NCI-H526 (cell line): Measurements from ENCODE around the gene TMEM178A.
"Not testable (repeated sequence)": the region's sequence is repeated elsewhere in the genome, so short reads cannot be mapped to it uniquely, and the experiment has no call there.

Source experiments
- DNase-seq, 2 experiments: peaks; one replicate each; lab custom pipeline; 2025; lab: John Stamatoyannopoulos, UW

The TMEM178A gene

DNA sequence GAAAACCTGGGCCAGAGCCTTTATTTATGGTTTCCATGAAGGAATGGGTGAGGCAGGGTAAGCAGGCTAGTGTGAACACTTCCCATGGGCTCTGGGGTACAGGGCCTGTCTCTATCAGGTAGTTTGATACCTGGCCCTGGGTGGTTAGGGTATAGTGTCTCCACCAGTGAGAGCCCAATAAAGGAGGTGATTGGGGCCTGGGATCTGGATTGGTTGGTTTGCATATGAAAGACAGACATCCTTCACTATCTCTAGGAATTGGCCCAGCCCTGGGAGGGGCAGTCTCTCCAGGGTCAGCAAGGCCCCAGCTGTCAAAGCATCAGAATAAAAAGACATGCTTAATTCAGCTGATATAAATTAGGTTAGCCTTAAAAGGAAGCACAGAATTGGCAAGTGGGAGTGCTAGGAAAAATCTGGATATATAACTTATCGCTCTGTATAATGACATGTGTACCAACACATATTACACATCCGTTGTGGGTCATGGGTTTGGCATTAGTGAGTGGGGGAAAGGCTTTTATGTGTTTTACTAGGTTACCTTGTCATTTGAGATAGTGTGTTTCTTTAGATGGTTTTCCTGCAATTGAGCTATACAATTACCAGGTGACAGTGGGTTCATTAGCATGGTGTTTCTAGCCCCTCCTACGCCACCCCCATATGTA is 18.5 kb upstream of the TMEM178A start:
- DNase-seq = no peak

- DNase-seq = no peak
Measured at GRCh38 chr2:39648580-39648979, 17.1 kb upstream of the TMEM178A start.

DNA sequence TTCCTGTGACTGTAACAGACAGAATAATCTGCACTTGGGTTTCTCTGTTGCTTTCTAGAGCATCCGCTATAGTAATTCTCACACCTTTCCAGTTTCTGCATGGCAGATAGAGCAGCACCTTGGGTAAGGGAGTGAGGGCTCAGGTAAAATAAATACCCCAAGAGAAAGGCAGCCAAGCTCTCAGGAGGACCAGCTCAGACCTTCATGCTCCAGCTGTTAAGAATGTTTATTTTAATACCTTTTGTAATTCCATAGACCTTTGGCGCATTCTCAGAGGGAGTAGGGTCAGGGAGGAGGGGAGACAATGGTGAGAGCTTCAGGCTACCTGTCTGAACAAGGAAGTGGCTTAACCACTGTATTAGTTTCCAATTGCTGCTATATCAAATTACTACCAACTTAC is 16.2 kb upstream of the TMEM178A start:
- no peak for DNase-seq

GRCh38 chr2:39650468-39650867 is 15.2 kb upstream of the TMEM178A start:
- no peak for DNase-seq

DNA sequence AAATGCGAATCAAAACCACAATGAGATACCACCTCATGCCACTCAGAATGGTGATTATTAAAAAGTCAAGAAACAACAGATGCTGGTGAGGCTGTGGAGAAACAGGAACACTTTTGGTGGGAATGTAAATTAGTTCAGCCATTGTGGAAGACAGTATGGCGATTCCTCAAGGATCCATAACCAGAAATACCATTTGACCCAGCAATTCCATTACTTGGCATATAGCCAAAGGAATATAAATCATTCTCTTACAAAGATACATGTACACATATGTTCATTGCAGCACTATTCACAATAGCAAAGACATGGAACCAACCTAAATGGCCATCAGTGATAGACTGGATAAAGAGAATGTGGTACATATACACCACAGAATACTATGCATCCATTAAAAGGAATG is 9.5 kb upstream of the TMEM178A start:
- not testable (repeated sequence) for DNase-seq

GRCh38 chr2:39657287-39657937 is 8.3 kb upstream of the TMEM178A start:
- DNase-seq = no peak

GRCh38 chr2:39658371-39658770 is 7.3 kb upstream of the TMEM178A start:
- no peak for DNase-seq

GRCh38 chr2:39659765-39660611 is 5.7 kb upstream of the TMEM178A start:
- no peak for DNase-seq

GRCh38 chr2:39660612-39661236 is 5.0 kb upstream of the TMEM178A start:
- DNase-seq = no peak

- DNase-seq = no peak
Measured at GRCh38 chr2:39661826-39662225, 3.9 kb upstream of the TMEM178A start.

- no peak for DNase-seq
Measured at GRCh38 chr2:39663187-39663930, 2.4 kb upstream of the TMEM178A start.

- DNase-seq = no peak
Measured at GRCh38 chr2:39664232-39664887, 1.4 kb upstream of the TMEM178A start.

DNA sequence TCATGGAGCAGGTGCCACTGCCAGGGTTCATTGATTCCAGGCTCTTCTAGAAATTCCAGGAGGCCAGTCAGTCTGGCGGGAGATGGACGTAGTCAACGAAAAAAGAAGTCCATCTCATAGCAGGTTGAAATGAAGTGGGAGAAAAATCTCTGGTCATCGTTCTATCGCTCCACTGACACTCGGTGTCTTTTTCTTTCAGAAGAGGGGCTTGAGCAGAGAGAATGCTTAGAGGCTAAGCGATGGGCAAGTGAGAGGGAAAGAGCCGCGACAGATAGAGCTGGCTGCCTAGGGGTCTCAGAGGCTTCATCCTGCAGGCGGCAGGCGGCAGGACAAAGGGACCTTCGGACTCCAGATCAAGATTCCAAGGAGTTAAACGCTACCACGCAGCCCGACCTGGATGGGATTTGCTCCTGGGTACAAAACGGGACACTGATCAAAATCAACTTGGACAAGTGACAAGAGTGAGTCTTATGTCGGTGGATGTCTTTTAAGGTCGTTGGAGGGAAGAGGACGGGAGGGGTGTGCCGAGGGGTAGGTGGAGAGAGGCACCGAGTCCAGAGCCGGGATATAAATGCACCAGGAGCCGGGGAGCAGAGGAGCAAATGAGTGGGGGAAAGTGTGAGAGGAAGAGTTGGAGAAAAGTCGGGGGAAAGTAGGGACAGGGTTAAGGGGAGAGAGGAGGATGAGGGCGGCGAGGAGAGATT is 677 bp upstream of the TMEM178A start:
- DNase-seq = no peak

DNA sequence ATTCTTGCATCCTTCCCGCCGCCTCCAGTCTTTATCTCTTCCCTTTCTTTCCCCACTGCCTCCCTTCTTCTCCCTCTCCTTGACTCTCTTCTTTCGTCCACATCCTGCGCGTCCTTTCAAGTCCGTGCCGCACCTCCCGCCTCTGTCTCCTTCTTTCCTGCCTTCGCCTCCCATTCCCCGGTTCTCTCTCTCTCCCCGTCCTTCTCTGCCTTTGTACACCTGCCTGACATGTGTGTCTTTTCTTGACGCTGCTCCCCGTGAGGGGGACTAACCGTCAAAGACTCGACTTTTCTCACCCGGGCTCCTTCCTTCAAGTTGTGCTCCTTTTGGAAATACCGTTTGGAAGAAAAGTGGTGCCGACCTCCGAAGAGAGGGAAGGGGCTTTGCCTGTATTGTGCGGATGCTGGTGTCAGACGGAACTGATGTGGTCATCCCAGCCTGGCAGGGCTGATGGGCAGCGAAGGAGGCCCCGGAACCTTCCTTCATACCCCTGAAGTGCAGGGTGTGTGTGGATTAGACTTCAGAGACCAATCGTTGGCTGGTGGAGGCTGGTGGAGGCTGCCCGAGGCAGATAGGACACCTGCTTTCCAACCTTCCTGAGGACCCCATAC is 879 bp downstream of the TMEM178A start:
- no peak for DNase-seq

DNA sequence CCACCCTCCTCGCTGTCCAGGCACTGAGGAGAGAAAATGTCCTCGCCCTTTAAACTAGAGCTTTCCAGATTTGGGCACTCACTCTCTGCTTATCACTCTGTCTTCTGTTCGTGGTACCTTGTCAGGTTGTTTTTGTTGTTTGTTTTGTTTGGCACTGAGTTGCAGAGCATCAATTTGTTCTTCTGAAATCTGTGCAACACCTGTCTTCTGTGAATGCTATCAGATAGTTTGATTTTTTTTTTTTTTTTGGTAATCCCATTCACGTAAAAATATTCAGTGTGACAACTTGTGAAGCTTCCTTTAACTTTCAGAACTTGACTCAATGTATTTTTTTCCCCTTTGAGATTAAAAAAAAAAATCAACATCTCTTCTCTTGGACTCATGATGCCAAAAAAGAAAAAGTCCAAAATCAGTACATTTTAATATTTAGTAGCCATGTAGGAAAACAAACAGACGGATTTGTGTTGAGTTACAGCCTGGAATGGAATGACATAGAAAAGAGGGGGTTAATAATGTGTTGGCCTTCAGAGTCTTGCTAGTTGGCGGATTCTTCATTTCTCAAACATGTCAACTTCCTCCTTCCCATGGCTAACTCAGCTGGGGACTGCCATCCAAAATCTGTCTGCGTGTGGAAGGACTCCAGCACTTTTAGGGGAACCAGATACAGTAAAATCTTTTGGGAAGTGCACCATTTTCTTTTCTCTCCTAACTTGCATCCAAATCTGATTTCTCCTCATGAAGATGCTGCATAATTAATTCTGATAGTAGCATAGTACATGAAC is 1.6 kb downstream of the TMEM178A start:
- no peak for DNase-seq

- DNase-seq = no peak
Measured at GRCh38 chr2:39667886-39668276, 2.2 kb downstream of the TMEM178A start.

DNA sequence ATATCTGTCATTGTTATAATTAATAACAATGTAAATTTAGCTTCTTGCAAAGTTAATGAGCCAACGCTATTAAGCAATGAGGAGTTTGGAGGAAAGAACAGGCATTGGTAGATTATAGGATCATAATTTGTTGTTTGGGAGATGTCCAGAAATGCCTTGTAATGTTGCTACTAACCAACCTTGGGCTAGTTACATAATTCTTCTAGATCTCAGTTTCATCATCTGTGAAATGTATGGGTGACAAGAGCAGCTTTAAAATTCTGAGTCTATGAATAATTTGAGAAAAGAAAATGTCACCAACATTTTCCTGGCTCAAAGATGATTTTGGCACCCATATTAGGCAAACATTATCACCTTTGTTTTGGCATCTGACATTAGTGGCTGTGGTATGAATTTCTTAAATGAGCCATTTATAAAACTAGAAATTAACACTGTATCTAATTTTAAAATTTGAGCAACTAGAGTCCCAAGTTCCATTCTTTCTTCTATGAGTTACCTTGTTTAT is 2.9 kb downstream of the TMEM178A start:
- DNase-seq = no peak

DNA sequence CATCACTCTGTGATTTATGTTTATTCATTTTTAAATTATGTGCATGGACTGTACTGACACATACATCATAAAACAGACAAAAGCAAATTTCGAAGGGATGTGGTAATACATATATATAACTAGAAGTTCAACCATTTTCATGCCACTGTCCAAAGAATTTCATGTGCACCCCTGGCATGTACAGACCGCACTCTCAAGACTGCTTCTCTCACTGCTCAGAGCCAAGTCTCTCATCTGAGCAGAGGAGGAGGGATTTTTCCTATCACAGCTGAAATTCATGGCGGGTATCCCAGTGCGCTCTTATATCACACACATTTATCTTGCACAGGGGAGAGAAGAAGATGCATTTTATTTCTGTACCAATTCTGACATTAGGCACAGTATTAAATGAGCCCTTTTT is 5.9 kb downstream of the TMEM178A start:
- DNase-seq = no peak

DNA sequence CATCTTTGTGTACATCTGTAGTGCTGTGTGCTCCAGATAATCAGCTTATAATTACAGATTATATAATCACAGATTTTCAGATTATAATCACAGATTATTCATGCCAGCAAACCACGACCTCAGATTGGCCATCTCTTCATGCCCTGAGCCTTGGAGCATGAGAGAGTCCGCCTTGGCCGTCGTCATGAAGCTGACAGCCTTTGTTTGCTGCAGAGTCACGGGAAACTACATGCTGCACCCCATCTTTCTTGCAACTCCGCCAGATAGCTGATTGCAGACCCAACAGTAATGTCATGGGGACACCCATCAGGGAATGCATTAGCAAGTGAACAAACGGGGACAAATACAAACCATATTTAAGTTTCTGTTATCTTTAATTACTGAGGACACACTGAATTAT is 7.3 kb downstream of the TMEM178A start:
- DNase-seq = no peak
